ENCODE measurements around the gene AP1G1. TPM values are rescaled to one million over a fixed set of nuclear protein-coding genes. Genes with fewer than 3 reads are reported as not detected.
"Not testable (repeated sequence)": the region's sequence is repeated elsewhere in the genome, so short reads cannot be mapped to it uniquely, and the experiment has no call there.

Gene AP1G1
- polyA plus RNA-seq, 1 donor, result 65.2 TPM

- H3K4me3 ChIP-seq (ENCODE audit: low read length); H3K27ac ChIP-seq (ENCODE audit: low read length); H3K9me3 ChIP-seq (ENCODE audit: control insufficient read depth, low read depth, low read length); DNase-seq; H3K27me3 ChIP-seq (ENCODE audit: control insufficient read depth, insufficient read depth, low read length); H3K4me1 ChIP-seq (ENCODE audit: control insufficient read depth, insufficient read depth, low read length): not testable (repeated sequence)
- H3K36me3 ChIP-seq (ENCODE audit: control insufficient read depth, insufficient read depth, low read length), result peaks cover 37% of the 10 kb centered on the region
- no CpG with 5 or more reads among the region's 3 CpGs for WGBS (ENCODE audit: insufficient coverage, low lambda C conversion rate)
These were observed 23.5 kb downstream of the AP1G1 start for GRCh38 chr16:71785143-71785542.

GRCh38 chr16:71784093-71784492 is 24.5 kb downstream of the AP1G1 start:
- no peak for DNase-seq
- H3K27ac ChIP-seq (ENCODE audit: low read length), result no peak overlapping the region
- H3K27me3 ChIP-seq (ENCODE audit: control insufficient read depth, insufficient read depth, low read length), result no peaks in the 10 kb centered on the region
- H3K4me3 ChIP-seq (ENCODE audit: low read length), result no peak overlapping the region
- no peaks in the 10 kb centered on the region for H3K4me1 ChIP-seq (ENCODE audit: control insufficient read depth, insufficient read depth, low read length)
- H3K9me3 ChIP-seq (ENCODE audit: control insufficient read depth, low read depth, low read length), result no peaks in the 10 kb centered on the region
- WGBS (ENCODE audit: insufficient coverage, low lambda C conversion rate), result 100% methylated on average over 1 of the region's 2 CpGs
- H3K36me3 ChIP-seq (ENCODE audit: control insufficient read depth, insufficient read depth, low read length), result peaks cover 39% of the 10 kb centered on the region

GRCh38 chr16:71781741-71782140 is 26.9 kb downstream of the AP1G1 start:
- WGBS (ENCODE audit: insufficient coverage, low lambda C conversion rate), result no CpG with 5 or more reads among the region's 3 CpGs
- no peaks in the 10 kb centered on the region for H3K4me1 ChIP-seq (ENCODE audit: control insufficient read depth, insufficient read depth, low read length)
- H3K4me3 ChIP-seq (ENCODE audit: low read length), result no peak overlapping the region
- H3K36me3 ChIP-seq (ENCODE audit: control insufficient read depth, insufficient read depth, low read length), result peaks cover 35% of the 10 kb centered on the region
- H3K27me3 ChIP-seq (ENCODE audit: control insufficient read depth, insufficient read depth, low read length), result no peaks in the 10 kb centered on the region
- no peak overlapping the region for H3K27ac ChIP-seq (ENCODE audit: low read length)
- DNase-seq, result no peak
- no peaks in the 10 kb centered on the region for H3K9me3 ChIP-seq (ENCODE audit: control insufficient read depth, low read depth, low read length)

GRCh38 chr16:71780521-71781089 is 28.0 kb downstream of the AP1G1 start:
- WGBS (ENCODE audit: insufficient coverage, low lambda C conversion rate), result 100% methylated on average over 1 of the region's 6 CpGs
- H3K27me3 ChIP-seq (ENCODE audit: control insufficient read depth, insufficient read depth, low read length), result no peaks in the 10 kb centered on the region
- no peak overlapping the region for H3K4me3 ChIP-seq (ENCODE audit: low read length)
- no peak overlapping the region for H3K27ac ChIP-seq (ENCODE audit: low read length)
- H3K36me3 ChIP-seq (ENCODE audit: control insufficient read depth, insufficient read depth, low read length), result peaks cover 29% of the 10 kb centered on the region
- DNase-seq, result no peak
- no peaks in the 10 kb centered on the region for H3K9me3 ChIP-seq (ENCODE audit: control insufficient read depth, low read depth, low read length)
- no peaks in the 10 kb centered on the region for H3K4me1 ChIP-seq (ENCODE audit: control insufficient read depth, insufficient read depth, low read length)

- DNase-seq, result no peak
- H3K27ac ChIP-seq (ENCODE audit: low read length), result no peak overlapping the region
- no peaks in the 10 kb centered on the region for H3K4me1 ChIP-seq (ENCODE audit: control insufficient read depth, insufficient read depth, low read length)
- no peaks in the 10 kb centered on the region for H3K9me3 ChIP-seq (ENCODE audit: control insufficient read depth, low read depth, low read length)
- H3K36me3 ChIP-seq (ENCODE audit: control insufficient read depth, insufficient read depth, low read length), result peaks cover 34% of the 10 kb centered on the region
- H3K27me3 ChIP-seq (ENCODE audit: control insufficient read depth, insufficient read depth, low read length), result no peaks in the 10 kb centered on the region
- H3K4me3 ChIP-seq (ENCODE audit: low read length), result no peak overlapping the region
- WGBS (ENCODE audit: insufficient coverage, low lambda C conversion rate), result 100% methylated on average over 2 of the region's 5 CpGs
These were observed 29.9 kb downstream of the AP1G1 start for GRCh38 chr16:71778780-71779179.

- Histone ChIP-seq H3K27ac (ENCODE audit: low read length) (no peak overlapping the region), H3K27me3 (ENCODE audit: control insufficient read depth, insufficient read depth, low read length) (no peaks in the 10 kb centered on the region), H3K36me3 (ENCODE audit: control insufficient read depth, insufficient read depth, low read length) (peaks cover 44% of the 10 kb centered on the region), H3K4me1 (ENCODE audit: control insufficient read depth, insufficient read depth, low read length) (no peaks in the 10 kb centered on the region), H3K9me3 (ENCODE audit: control insufficient read depth, low read depth, low read length) (no peaks in the 10 kb centered on the region), H3K4me3 (ENCODE audit: low read length) (no peak overlapping the region)
- WGBS (ENCODE audit: insufficient coverage, low lambda C conversion rate), result no CpG with 5 or more reads among the region's 10 CpGs
- DNase-seq, result no peak
These were observed 31.3 kb downstream of the AP1G1 start for GRCh38 chr16:71777329-71777728.

- no peak for DNase-seq
- Histone ChIP-seq H3K9me3 (ENCODE audit: control insufficient read depth, low read depth, low read length) (no peaks in the 10 kb centered on the region), H3K27me3 (ENCODE audit: control insufficient read depth, insufficient read depth, low read length) (no peaks in the 10 kb centered on the region), H3K27ac (ENCODE audit: low read length) (no peak overlapping the region), H3K4me3 (ENCODE audit: low read length) (no peak overlapping the region), H3K4me1 (ENCODE audit: control insufficient read depth, insufficient read depth, low read length) (no peaks in the 10 kb centered on the region), H3K36me3 (ENCODE audit: control insufficient read depth, insufficient read depth, low read length) (peaks cover 47% of the 10 kb centered on the region)
- WGBS (ENCODE audit: insufficient coverage, low lambda C conversion rate), result 95% methylated on average over 3 of the region's 4 CpGs
These were observed 32.7 kb downstream of the AP1G1 start for GRCh38 chr16:71775949-71776348.

GRCh38 chr16:71771571-71771970 is 37.1 kb downstream of the AP1G1 start:
- no peak for DNase-seq
- H3K4me3 ChIP-seq (ENCODE audit: low read length), result no peak overlapping the region
- H3K4me1 ChIP-seq (ENCODE audit: control insufficient read depth, insufficient read depth, low read length), result no peaks in the 10 kb centered on the region
- no peaks in the 10 kb centered on the region for H3K27me3 ChIP-seq (ENCODE audit: control insufficient read depth, insufficient read depth, low read length)
- no peak overlapping the region for H3K27ac ChIP-seq (ENCODE audit: low read length)
- peaks cover 49% of the 10 kb centered on the region for H3K36me3 ChIP-seq (ENCODE audit: control insufficient read depth, insufficient read depth, low read length)
- no peaks in the 10 kb centered on the region for H3K9me3 ChIP-seq (ENCODE audit: control insufficient read depth, low read depth, low read length)

- no peak for DNase-seq
- Histone ChIP-seq H3K4me1 (ENCODE audit: control insufficient read depth, insufficient read depth, low read length) (no peaks in the 10 kb centered on the region), H3K36me3 (ENCODE audit: control insufficient read depth, insufficient read depth, low read length) (peaks cover 55% of the 10 kb centered on the region)
These were observed 39.4 kb downstream of the AP1G1 start for GRCh38 chr16:71769222-71769621.

GRCh38 chr16:71767060-71767900 is 41.4 kb downstream of the AP1G1 start:
- no peak for DNase-seq
- no CpG with 5 or more reads among the region's 3 CpGs for WGBS (ENCODE audit: insufficient coverage, low lambda C conversion rate)
- H3K9me3 ChIP-seq (ENCODE audit: control insufficient read depth, low read depth, low read length), result no peaks in the 10 kb centered on the region
- H3K27me3 ChIP-seq (ENCODE audit: control insufficient read depth, insufficient read depth, low read length), result no peaks in the 10 kb centered on the region
- H3K27ac ChIP-seq (ENCODE audit: low read length), result no peak overlapping the region
- H3K4me1 ChIP-seq (ENCODE audit: control insufficient read depth, insufficient read depth, low read length), result no peaks in the 10 kb centered on the region
- no peak overlapping the region for H3K4me3 ChIP-seq (ENCODE audit: low read length)
- peaks cover 55% of the 10 kb centered on the region for H3K36me3 ChIP-seq (ENCODE audit: control insufficient read depth, insufficient read depth, low read length)

More at GRCh38 chr16:71769222-71769621, 39.4 kb downstream of the AP1G1 start:
- no peaks in the 10 kb centered on the region for H3K9me3 ChIP-seq (ENCODE audit: control insufficient read depth, low read depth, low read length)
- no peaks in the 10 kb centered on the region for H3K27me3 ChIP-seq (ENCODE audit: control insufficient read depth, insufficient read depth, low read length)
- H3K27ac ChIP-seq (ENCODE audit: low read length), result no peak overlapping the region
- H3K4me3 ChIP-seq (ENCODE audit: low read length), result no peak overlapping the region
- WGBS (ENCODE audit: insufficient coverage, low lambda C conversion rate), result no CpG with 5 or more reads among the region's 1 CpG

- peaks cover 60% of the 10 kb centered on the region for H3K36me3 ChIP-seq (ENCODE audit: control insufficient read depth, insufficient read depth, low read length)
- no peak for DNase-seq
- WGBS (ENCODE audit: insufficient coverage, low lambda C conversion rate), result no CpG with 5 or more reads among the region's 2 CpGs
These were observed 46.4 kb downstream of the AP1G1 start for GRCh38 chr16:71762186-71762585.

More at GRCh38 chr16:71762186-71762585, 46.4 kb downstream of the AP1G1 start:
- no peaks in the 10 kb centered on the region for H3K27me3 ChIP-seq (ENCODE audit: control insufficient read depth, insufficient read depth, low read length)
- H3K27ac ChIP-seq (ENCODE audit: low read length), result no peak overlapping the region
- no peaks in the 10 kb centered on the region for H3K9me3 ChIP-seq (ENCODE audit: control insufficient read depth, low read depth, low read length)
- H3K4me1 ChIP-seq (ENCODE audit: control insufficient read depth, insufficient read depth, low read length), result peaks cover 3% of the 10 kb centered on the region
- no peak overlapping the region for H3K4me3 ChIP-seq (ENCODE audit: low read length)

Data from large intestine (tissue), 3 donors.